Measurements from ENCODE around the gene AWAT1. TPM values are rescaled to one million over a fixed set of nuclear protein-coding genes. Genes with fewer than 3 reads are reported as not detected.
"Not testable (repeated sequence)": the region's sequence is repeated elsewhere in the genome, so short reads cannot be mapped to it uniquely, and the experiment has no call there.

AWAT1 gene
- total RNA-seq, 1 experiment from 2014 or later: not detected

DNA sequence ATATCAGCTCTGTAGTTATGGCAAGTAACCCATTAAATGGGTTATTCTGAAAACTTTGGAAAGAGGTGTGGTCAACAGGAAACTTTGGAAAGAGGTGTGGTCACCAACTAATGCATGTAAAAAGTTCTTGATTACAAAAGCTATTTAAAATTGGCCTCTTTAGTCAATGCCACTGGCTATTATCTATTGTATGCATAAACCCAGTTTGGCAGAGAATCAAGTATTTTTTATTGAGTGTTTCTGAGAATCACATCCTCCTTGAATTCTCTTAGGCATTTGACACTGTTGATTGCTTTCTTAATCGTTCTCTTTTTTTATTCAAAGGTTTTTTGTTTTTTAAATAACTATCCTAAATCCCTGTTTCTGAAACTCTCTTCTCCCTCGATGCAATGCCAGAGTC lies 18.0 kb downstream of the AWAT1 start:
- Histone ChIP-seq H3K4me3 (ENCODE audit: insufficient read depth, low read depth, low read length) (no peak overlapping the region), H3K36me3 (replicated peaks; ENCODE audit: control insufficient read depth, insufficient read depth, low read length) (no peaks in the 10 kb centered on the region), H3K27me3 (ENCODE audit: control insufficient read depth, insufficient read depth, low read length) (no peaks in the 10 kb centered on the region)
- DNase-seq: no peak

DNA sequence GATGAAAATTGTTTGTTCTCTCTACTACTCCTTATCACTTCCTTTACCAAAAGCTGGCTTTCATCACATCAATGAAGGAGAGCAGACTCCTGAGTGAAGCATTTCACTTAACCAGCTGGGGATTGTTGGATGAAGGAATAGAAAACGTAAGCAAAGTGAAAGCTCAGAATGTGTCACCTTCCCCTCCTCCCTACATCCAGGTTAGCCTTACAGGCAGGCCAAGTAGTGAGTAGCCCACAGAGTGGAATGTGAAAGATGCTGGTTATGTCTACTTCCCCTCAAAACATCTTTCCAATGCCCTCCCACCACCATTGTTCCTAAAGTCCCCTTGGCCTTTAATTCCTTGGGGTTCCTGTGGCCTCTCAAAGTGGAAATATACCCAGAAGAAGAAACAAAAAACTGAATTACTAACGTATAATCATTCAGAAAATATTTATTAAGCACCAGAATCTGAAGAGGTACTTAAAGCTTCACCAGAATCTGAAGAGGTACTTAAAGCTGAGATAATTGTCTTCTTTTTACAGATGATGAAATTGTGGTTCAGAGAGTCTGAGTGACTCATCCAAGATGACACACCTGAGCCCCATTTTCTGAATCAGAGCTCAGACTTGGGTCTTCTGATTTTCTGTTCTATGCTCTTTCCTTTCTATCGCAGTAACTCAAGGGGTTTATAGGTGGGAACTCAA lies 19.1 kb downstream of the AWAT1 start:
- no peaks in the 10 kb centered on the region for H3K36me3 ChIP-seq (replicated peaks; ENCODE audit: control insufficient read depth, insufficient read depth, low read length)
- no peak for DNase-seq
- H3K4me3 ChIP-seq (ENCODE audit: insufficient read depth, low read depth, low read length): no peak overlapping the region
- no peaks in the 10 kb centered on the region for H3K27me3 ChIP-seq (ENCODE audit: control insufficient read depth, insufficient read depth, low read length)

DNA sequence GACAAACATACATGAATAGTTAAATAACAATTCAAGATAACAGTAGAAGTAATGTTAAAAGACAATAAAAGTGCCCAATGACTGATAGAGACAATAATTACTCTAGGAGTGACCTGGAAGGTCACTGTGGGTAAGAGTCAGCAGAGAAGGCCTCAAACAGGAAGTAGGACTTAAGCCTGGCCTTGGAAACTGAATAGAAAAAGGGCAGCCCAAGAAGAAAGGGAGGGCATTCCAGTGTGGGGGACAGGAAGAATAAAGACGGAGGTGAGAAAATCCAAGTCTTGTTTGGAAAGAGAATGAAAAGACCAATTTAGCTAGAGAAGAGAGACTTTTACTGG lies 19.6 kb downstream of the AWAT1 start:
- H3K4me3 ChIP-seq (ENCODE audit: insufficient read depth, low read depth, low read length): no peak overlapping the region
- DNase-seq: no peak
- H3K36me3 ChIP-seq (replicated peaks; ENCODE audit: control insufficient read depth, insufficient read depth, low read length): no peaks in the 10 kb centered on the region
- H3K27me3 ChIP-seq (ENCODE audit: control insufficient read depth, insufficient read depth, low read length): no peaks in the 10 kb centered on the region

DNA sequence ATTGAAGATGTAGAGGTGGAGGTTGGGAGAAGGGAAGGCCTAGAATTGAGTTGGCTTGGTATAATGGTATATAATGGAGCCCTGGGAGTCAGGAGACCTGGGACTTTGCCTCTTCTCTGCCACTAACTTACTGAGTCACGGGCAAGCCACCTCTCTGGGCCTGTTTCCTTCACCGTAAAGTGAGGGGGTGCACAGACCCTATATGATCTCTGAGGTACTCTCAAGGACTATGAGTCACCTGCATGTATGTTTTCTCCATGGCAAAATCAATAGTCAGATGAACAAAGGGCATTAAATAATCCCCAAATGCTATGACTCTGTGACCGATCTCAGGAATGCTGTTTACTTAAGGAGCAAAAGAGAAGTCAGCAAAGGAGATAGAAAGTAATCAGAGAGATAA lies 20.5 kb downstream of the AWAT1 start:
- Histone ChIP-seq H3K27me3 (ENCODE audit: control insufficient read depth, insufficient read depth, low read length) (no peaks in the 10 kb centered on the region), H3K4me3 (ENCODE audit: insufficient read depth, low read depth, low read length) (no peak overlapping the region), H3K36me3 (replicated peaks; ENCODE audit: control insufficient read depth, insufficient read depth, low read length) (no peaks in the 10 kb centered on the region)
- DNase-seq: no peak

DNA sequence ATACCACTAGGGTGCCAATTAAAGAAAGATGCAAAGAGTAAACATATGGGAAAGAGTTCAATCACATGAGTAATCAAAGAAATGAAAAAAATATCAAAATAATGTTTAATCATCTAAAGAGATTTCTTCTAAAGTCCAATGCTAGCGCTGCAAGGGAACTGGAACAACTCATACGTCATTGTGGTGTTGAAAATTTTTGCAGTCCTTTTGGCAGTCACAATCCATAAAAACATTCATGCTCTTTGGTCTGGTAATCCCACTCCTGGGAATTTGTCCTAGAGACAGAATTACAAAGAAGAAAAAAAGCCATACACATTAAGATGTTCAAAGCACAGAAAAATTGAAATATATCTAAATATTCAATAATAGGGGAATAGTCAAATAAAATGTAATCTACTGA lies 21.0 kb downstream of the AWAT1 start:
- no peaks in the 10 kb centered on the region for H3K27me3 ChIP-seq (ENCODE audit: control insufficient read depth, insufficient read depth, low read length)
- H3K36me3 ChIP-seq (replicated peaks; ENCODE audit: control insufficient read depth, insufficient read depth, low read length): no peaks in the 10 kb centered on the region
- DNase-seq: no peak

DNA sequence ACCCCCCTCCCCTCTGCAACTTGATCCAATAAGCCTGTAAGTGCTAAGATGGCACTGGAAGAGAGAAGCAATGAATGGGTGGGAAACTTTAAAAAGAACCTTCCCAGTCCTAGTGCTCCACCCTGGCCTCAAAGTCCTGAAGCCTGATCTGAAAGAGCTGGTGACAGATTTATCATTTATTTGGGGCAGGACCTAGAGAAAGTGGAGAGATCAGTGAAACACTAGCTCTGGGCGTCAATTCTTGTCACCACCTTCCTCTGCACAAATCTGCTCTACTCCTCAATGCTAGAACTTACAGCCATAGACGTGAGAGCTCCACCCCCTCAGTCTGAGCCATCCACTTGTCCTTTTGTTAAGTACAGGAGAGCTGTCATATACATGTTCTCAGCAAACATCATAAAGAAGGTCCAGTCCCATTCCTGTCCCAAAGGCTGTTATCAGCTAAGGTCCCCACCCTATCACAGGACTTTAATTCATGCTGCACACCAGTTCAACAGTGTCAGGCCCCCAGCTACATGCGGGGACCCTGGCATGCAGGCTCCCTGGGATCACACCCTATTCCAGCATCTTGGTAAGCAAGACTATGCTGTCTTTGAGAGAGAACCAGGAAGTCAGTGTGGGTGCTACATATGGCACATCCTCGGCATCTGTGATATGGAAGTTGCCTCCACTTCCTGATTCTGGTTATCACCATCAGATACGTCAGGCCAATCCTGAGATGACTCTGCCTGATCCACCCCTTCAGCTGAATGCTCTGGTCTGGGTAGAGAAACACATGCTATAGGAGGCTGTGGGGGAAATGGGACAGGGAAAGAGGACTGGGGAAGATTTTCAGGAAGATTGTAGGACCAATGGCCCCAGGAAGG lies 23.2 kb downstream of the AWAT1 start:
- H3K36me3 ChIP-seq (replicated peaks; ENCODE audit: control insufficient read depth, insufficient read depth, low read length): no peaks in the 10 kb centered on the region
- no peaks in the 10 kb centered on the region for H3K27me3 ChIP-seq (ENCODE audit: control insufficient read depth, insufficient read depth, low read length)
- DNase-seq: no peak
- no peak overlapping the region for H3K4me3 ChIP-seq (ENCODE audit: insufficient read depth, low read depth, low read length)

More for the DNA sequence above, 21.0 kb downstream of the AWAT1 start:
- H3K4me3 ChIP-seq (ENCODE audit: insufficient read depth, low read depth, low read length): no peak overlapping the region

DNA sequence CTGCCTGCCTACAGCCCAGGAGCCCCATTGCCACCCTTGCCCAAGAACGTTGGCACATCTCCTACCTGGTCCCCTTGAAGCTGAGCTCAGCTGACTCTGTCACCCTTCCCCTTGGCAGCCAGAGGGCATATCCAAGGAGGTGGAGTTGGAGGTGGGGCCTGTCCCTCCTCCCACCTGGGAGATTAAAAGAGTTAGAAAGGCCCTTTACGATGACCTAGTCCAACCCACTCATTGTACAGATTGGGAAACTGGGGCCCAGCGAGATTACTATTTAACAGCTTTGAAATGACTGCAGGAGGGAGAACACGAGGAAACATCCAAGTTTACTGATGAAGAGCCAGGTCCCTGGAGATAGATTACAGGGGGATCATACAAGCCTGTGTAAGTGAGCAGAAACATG lies 25.6 kb downstream of the AWAT1 start, which contains the start of gene P2RY4:
P2RY4 (minus strand) TSS at position 101 of the 400 bp plus-strand sequence. CDS start 580 bp downstream, outside the sequence.
- H3K36me3 ChIP-seq (replicated peaks; ENCODE audit: control insufficient read depth, insufficient read depth, low read length): no peaks in the 10 kb centered on the region
- no peak for DNase-seq
- no peak within 1 kb of the TSS for H3K4me3 ChIP-seq (ENCODE audit: insufficient read depth, low read depth, low read length)
- no peaks in the 10 kb centered on the region for H3K27me3 ChIP-seq (ENCODE audit: control insufficient read depth, insufficient read depth, low read length)

DNA sequence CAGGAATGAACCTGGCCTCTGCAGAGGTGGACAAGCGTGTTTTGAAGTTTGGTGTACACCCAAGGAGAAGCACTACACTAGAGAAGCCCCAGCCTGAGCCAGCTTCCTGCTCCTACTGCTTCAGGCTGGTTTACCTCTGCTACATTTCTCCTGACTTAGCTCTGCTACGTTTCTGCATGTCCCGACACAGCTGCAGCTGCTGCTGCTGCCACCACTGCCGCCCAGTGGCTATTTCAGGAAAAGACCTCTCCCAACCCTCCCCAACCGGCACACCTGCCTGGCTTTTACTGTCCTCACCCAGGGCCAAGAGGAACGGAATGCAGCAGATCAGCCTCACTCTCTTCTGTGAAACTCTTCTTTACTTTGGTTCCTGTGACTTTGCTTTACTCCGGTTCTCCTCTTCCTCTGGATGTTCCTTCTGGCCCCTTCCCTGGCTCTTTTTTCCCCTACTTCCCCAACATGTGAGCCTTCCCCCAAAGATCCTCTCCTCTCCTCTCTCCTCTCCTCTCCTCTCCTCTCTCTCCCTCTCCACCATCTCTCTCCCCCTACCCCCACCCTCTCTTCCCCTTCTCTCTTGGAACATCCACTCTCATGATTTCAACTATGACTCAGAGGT lies 28.6 kb downstream of the AWAT1 start:
- no peak overlapping the region for H3K4me3 ChIP-seq (ENCODE audit: insufficient read depth, low read depth, low read length)
- peak; percentile 65 for DNase-seq
- no peaks in the 10 kb centered on the region for H3K36me3 ChIP-seq (replicated peaks; ENCODE audit: control insufficient read depth, insufficient read depth, low read length)
- H3K27me3 ChIP-seq (ENCODE audit: control insufficient read depth, insufficient read depth, low read length): no peaks in the 10 kb centered on the region

DNA sequence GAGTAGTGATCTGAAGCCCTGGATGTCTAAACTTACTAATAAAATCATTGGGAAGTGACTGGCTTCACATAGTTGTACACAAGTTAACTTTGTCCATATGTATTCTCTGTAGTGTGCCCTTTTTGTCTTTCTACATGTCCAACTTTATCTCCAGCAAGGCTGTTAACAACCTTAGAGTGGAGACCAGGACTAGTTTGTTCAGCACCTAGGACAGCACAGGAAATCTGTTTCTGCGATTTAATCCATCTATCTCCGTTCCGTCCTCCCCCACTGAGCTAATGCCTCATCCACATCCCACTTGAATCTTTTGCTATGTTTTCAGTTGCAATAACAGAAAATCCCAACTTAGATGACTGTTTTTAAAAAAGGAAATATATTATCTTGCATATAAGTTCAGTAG lies 30.3 kb downstream of the AWAT1 start:
- Histone ChIP-seq H3K27me3 (ENCODE audit: control insufficient read depth, insufficient read depth, low read length) (no peaks in the 10 kb centered on the region), H3K36me3 (replicated peaks; ENCODE audit: control insufficient read depth, insufficient read depth, low read length) (no peaks in the 10 kb centered on the region), H3K4me3 (ENCODE audit: insufficient read depth, low read depth, low read length) (no peak overlapping the region)
- DNase-seq: no peak

DNA sequence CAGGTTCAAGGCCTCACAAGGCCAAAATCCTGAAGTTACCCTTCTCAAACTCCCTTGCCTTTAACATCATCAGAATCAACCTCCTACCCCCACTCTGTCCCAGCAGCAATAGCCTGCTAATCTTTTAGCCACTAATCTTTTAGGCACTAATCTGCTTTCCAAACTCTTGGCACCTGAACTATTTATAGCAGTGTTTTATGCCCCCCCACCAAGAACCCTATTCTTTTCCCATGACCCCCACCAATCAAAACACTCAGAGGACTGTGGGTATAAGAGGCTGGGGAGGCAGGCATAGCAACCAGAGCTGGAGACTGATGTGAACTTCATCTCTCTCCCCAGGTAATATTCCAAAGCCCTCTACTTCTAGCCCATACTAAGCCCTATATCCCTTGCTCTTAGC lies 33.6 kb downstream of the AWAT1 start, which contains the start of gene ARR3:
ARR3 (plus strand) TSS at position 301 of the 400 bp plus-strand sequence. CDS start 1,052 bp downstream, outside the sequence.
- DNase-seq: no peak
- Histone ChIP-seq H3K36me3 (replicated peaks; ENCODE audit: control insufficient read depth, insufficient read depth, low read length) (no peaks in the 10 kb centered on the region), H3K27me3 (ENCODE audit: control insufficient read depth, insufficient read depth, low read length) (no peaks in the 10 kb centered on the region), H3K4me3 (ENCODE audit: insufficient read depth, low read depth, low read length) (no peak within 1 kb of the TSS)

DNA sequence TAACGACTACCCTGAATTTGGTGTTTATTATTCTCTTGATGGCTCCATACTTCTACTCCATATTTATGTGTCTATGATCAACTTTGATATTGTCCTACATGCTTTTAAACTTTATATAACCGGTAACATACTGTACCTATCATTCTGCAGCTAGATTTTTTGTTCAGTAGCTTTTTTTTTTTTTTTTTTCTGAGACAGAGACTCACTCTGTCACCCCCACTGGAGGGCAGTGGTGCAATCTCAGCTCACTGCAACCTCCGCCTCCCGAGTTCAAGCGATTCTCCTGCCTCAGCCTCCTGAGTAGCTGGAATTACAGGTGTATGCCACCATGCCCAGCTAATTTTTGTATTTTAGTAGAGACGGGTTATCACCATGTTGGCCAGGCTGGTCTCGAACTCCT lies 39.6 kb downstream of the AWAT1 start:
- H3K4me3 ChIP-seq (ENCODE audit: insufficient read depth, low read depth, low read length); DNase-seq; H3K36me3 ChIP-seq (replicated peaks; ENCODE audit: control insufficient read depth, insufficient read depth, low read length); H3K27me3 ChIP-seq (ENCODE audit: control insufficient read depth, insufficient read depth, low read length): not testable (repeated sequence)

DNA sequence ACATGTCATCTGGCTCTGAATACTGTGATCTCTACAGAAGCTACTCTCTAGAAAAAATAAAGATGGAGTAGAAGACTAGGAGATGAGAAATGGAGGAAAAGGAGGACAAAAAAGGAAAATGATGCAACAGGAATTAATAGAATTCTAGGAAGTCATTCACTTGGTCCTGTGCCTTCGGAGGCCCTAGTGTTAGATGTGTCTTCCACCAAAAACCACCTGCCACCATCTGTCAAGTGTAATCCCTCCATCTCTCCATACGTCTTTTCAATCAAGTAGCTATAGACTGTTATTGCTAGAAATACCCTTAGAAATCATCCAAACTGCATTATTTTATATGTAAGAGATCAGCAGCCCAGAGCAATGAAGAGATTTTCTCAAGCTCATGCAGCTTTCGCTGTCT lies 44.6 kb downstream of the AWAT1 start:
- H3K36me3 ChIP-seq (replicated peaks; ENCODE audit: control insufficient read depth, insufficient read depth, low read length): no peaks in the 10 kb centered on the region
- H3K27me3 ChIP-seq (ENCODE audit: control insufficient read depth, insufficient read depth, low read length): no peaks in the 10 kb centered on the region
- no peak overlapping the region for H3K4me3 ChIP-seq (ENCODE audit: insufficient read depth, low read depth, low read length)
- no peak for DNase-seq

DNA sequence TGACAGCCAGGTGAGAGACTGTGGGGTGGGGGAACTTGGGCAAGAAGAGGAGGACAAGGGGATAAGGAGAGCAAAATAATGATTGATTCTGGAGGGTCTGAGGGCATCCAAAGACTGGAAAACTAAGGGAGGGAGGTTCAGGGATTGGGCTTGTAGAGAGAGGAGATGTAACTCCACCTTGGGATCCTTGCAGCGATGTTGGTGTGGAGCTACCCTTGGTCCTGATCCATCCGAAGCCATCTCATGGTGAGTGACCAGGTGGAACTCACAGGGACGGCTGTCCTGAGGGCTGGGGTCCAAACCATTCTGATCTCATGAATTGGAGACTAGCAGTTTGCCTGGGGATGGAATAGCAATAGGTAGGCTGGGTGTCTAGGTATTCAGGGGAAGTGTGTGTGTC lies 46.1 kb downstream of the AWAT1 start:
- Histone ChIP-seq H3K36me3 (replicated peaks; ENCODE audit: control insufficient read depth, insufficient read depth, low read length) (no peaks in the 10 kb centered on the region; the same call in 1 of the 2 replicates), H3K27me3 (ENCODE audit: control insufficient read depth, insufficient read depth, low read length) (no peaks in the 10 kb centered on the region), H3K4me3 (ENCODE audit: insufficient read depth, low read depth, low read length) (no peak overlapping the region)
- no peak for DNase-seq

DNA sequence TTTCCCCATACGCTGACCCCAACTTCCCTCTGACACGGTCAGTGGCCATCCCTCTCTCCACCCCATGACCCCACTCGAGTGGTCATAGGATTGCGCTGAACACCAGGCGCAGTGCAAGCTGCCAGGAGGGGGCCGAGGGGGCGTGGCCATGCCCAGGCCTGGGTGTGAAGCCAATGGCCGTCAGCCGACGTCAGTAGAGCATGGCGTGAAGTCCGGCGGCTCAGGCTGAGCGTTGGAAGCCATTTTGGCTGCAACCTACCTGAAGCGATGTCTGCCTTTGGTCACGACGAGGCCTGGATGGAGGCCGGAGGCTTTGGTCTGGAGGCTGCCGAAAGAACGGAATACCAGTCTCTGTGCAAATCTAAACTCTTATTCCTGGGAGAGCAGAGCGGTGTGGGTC lies 47.5 kb downstream of the AWAT1 start, which contains the start of gene RAB41:
RAB41 (plus strand) TSS at position 222 of the 400 bp plus-strand sequence; CDS start at position 268, 46 bp downstream.
- no peak for DNase-seq
- H3K36me3 ChIP-seq (replicated peaks; ENCODE audit: control insufficient read depth, insufficient read depth, low read length): no peaks in the 10 kb centered on the region; the same call in 1 of the 2 replicates
- H3K4me3 ChIP-seq (ENCODE audit: insufficient read depth, low read depth, low read length): no peak within 1 kb of the TSS
- no peaks in the 10 kb centered on the region for H3K27me3 ChIP-seq (ENCODE audit: control insufficient read depth, insufficient read depth, low read length)

All from H7 (cell line).